Uterus (tissue), 4 donors: ENCODE results near the gene NKD2. TPM values are rescaled to one million over a fixed set of nuclear protein-coding genes. Genes with fewer than 3 reads are reported as not detected.

Source experiments
- DNase-seq, 2 donors: peaks; one replicate each; pipeline ENCODE4 v3.0.0-alpha.2; 2019 to 2020
- H3K27ac ChIP-seq, 2 donors: fragments of 200-600 bp; sonication (generic); 1 replicate in 1 of 2; 2 replicates in 1 of 2; pipeline ENCODE4 v1.5.1; 2016 to 2018
- H3K27me3 ChIP-seq, 2 donors: fragments of 200-600 bp; sonication (generic); one replicate each; pipeline ENCODE4 v1.5.1; 2018 to 2019; ENCODE audit warnings: control low read depth in 1 of 2
- H3K36me3 ChIP-seq, 2 donors: fragments of 200-600 bp; sonication (generic); one replicate each; pipeline ENCODE4 v1.5.1; 2019; ENCODE audit warnings: control low read depth in 1 of 2
- H3K4me1 ChIP-seq, 2 donors: fragments of 200-600 bp; sonication (generic); one replicate each; pipeline ENCODE4 v1.5.1; 2018 to 2019; ENCODE audit warnings: control low read depth in 1 of 2
- H3K4me3 ChIP-seq, 2 donors: fragments of 200-600 bp; sonication (generic); 1 replicate in 1 of 2; 2 replicates in 1 of 2; pipeline ENCODE4 v1.5.1; 2018 to 2019; ENCODE audit warnings: mild to moderate bottlenecking in 1 of 2
- H3K9me3 ChIP-seq, 2 donors: fragments of 200-600 bp; sonication (generic); one replicate each; pipeline ENCODE4 v1.5.1; 2019; ENCODE audit warnings: control low read depth in 1 of 2
- POLR2A ChIP-seq, 2 donors: fragments of 450-650 bp; IDR thresholded peaks; one replicate each; pipeline ENCODE4 v1.6.1; 2016; ENCODE audit warnings: antibody characterized with exemption in 2 of 2, mild to moderate bottlenecking in 1 of 2, moderate library complexity in 1 of 2
- intact Hi-C: fragments of 100-400 bp; cut with DNase I; formaldehyde crosslinking; loops from one replicate; pipeline ENCODE4 v1.15.1; 2023; ENCODE audit warnings: low total_unique reads
- total RNA-seq, 4 donors: library from RNA; depleted of rRNA in 3 of 4; stranded (reverse); fragments of >200 nt in 3 of 4; gene quantifications; one replicate each; pipeline versions ENCODE4 v1.1.0 to v1.2.4, GENCODE V29; 2014 to 2023
- TF ChIP-seq, protein P1 (sequence below), 4 experiments: fragments of 200-600 bp in 2 of 4; fragments of 450-650 bp in 2 of 4; sonication (generic) in 2 of 4; IDR thresholded peaks; one replicate each; pipeline ENCODE4 v1.5.1; 2016 to 2019; ENCODE audit warnings: antibody characterized with exemption in 4 of 4, mild to moderate bottlenecking in 2 of 4, moderate library complexity in 1 of 4
- donor health status: DM: yes; HTN: yes; CAD: no.

The NKD2 gene
- total RNA-seq, 4 donors from 2014 or later = 2.5 to 11.1 TPM; not detected in 2

DNA sequence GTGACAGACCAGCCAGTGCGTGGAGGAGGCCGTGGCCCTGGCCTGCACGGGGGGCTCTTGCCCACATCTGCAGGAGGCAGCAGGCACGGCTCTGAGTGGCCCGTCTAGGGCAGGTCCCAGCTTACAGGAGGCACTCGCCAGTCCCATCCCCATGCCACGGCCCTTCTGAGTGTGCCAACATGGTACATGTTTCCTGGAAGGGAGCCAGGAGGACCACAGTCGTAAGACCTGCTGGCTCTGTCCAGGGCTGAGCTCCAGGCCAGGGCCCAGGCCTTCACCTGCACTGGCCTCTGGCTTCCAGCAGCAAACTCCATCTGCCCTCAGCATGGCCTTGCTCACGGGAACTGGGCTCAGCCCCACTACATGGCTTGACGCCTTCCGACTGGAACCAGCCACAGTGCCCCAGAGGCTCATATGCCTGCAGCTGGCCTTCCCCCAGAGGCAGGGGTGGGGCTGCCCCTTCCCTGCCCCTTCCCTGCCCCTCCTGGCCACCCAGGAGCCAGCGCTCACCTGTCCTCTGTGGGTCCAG is 3.8 kb downstream of the NKD2 start:
- Histone ChIP-seq H3K27ac (no peak overlapping the region), H3K36me3 (no peaks in the 10 kb centered on the region), H3K4me1 (peaks cover 0 to 9% of the 10 kb centered on the region in 2 donors), H3K27me3 (peaks cover 4 to 9% of the 10 kb centered on the region in 2 donors), H3K4me3 (no peak overlapping the region), H3K9me3 (no peaks in the 10 kb centered on the region)
- DNase-seq = no peak
- intact Hi-C loops = no loop called here
- TF ChIP-seq POLR2A (IDR thresholded peaks at IDR 0.05) = no peak
- TF ChIP-seq, protein P1, sequence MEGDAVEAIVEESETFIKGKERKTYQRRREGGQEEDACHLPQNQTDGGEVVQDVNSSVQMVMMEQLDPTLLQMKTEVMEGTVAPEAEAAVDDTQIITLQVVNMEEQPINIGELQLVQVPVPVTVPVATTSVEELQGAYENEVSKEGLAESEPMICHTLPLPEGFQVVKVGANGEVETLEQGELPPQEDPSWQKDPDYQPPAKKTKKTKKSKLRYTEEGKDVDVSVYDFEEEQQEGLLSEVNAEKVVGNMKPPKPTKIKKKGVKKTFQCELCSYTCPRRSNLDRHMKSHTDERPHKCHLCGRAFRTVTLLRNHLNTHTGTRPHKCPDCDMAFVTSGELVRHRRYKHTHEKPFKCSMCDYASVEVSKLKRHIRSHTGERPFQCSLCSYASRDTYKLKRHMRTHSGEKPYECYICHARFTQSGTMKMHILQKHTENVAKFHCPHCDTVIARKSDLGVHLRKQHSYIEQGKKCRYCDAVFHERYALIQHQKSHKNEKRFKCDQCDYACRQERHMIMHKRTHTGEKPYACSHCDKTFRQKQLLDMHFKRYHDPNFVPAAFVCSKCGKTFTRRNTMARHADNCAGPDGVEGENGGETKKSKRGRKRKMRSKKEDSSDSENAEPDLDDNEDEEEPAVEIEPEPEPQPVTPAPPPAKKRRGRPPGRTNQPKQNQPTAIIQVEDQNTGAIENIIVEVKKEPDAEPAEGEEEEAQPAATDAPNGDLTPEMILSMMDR (IDR thresholded peaks at IDR 0.05) = no peak

GRCh38 chr5:1012900-1013237 is 4.3 kb downstream of the NKD2 start:
- Histone ChIP-seq H3K27me3 (peaks cover 4 to 9% of the 10 kb centered on the region in 2 donors), H3K4me1 (peaks cover 0 to 9% of the 10 kb centered on the region in 2 donors), H3K4me3 (no peak overlapping the region), H3K36me3 (no peaks in the 10 kb centered on the region), H3K27ac (no peak overlapping the region), H3K9me3 (no peaks in the 10 kb centered on the region)
- DNase-seq = no peak
- intact Hi-C loops = no loop called here
- TF ChIP-seq POLR2A (IDR thresholded peaks at IDR 0.05) = no peak

- Histone ChIP-seq H3K27me3 (peaks cover 4 to 9% of the 10 kb centered on the region in 2 donors), H3K4me1 (peaks cover 0 to 9% of the 10 kb centered on the region in 2 donors), H3K36me3 (no peaks in the 10 kb centered on the region), H3K4me3 (no peak overlapping the region), H3K27ac (no peak overlapping the region), H3K9me3 (no peaks in the 10 kb centered on the region)
- no peak for TF ChIP-seq POLR2A (IDR thresholded peaks at IDR 0.05)
- TF ChIP-seq, protein P1 (IDR thresholded peaks at IDR 0.05) = no peak
- intact Hi-C loops = no loop called here
- DNase-seq = no peak
Measured at GRCh38 chr5:1013238-1013947, 4.8 kb downstream of the NKD2 start.

DNA sequence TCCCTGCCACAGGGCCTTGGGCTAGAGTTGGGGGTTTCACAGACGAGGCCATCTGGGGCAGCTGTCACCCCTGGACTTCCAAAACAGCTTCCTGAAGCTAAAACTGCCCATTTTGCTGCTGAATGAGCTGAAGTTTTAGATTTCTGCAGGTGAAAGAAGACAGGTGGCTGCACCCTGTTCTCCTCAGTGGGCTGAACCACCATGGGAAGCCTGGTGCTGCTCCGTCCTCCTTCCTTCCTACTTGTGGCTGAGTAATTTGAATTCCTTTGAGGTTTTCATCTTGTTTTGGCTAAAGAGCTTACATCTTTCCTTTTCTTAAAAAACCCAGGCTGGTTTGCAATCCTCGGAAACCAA is 5.3 kb downstream of the NKD2 start:
- H3K27ac ChIP-seq = no peak overlapping the region
- intact Hi-C loops = no loop called here
- H3K9me3 ChIP-seq = no peaks in the 10 kb centered on the region
- peaks cover 4 to 7% of the 10 kb centered on the region in 2 donors for H3K27me3 ChIP-seq
- no peak for TF ChIP-seq POLR2A (IDR thresholded peaks at IDR 0.05)
- TF ChIP-seq, protein P1 (IDR thresholded peaks at IDR 0.05) = no peak
- H3K4me1 ChIP-seq = peaks cover 0 to 7% of the 10 kb centered on the region in 2 donors
- H3K4me3 ChIP-seq = no peak overlapping the region
- no peak for DNase-seq
- no peaks in the 10 kb centered on the region for H3K36me3 ChIP-seq

DNA sequence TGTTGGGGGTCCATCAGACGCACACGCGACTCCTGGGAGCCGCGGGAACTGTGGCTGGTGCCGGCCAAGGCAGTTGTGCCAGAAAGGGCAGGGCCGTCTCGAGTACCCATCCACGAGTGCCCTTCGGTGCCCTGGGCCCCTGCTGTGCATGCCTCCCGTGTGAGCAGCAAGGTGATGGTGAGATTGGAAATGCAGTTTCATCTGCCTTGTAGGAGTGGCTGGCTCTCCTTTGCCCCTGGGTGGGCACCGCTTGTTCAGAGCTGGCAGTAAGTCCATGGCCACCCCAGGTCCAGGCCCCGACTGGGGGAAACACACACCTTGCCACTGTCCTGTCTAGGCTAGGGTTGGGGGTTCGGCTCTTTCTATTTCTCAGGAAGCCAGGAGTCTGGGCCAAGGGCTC is 5.7 kb downstream of the NKD2 start:
- peaks cover 3 to 4% of the 10 kb centered on the region in 2 donors for H3K27me3 ChIP-seq
- no peak for TF ChIP-seq POLR2A (IDR thresholded peaks at IDR 0.05)
- TF ChIP-seq, protein P1 (IDR thresholded peaks at IDR 0.05) = no peak
- no peak for DNase-seq
- H3K9me3 ChIP-seq = no peaks in the 10 kb centered on the region
- intact Hi-C loops = no loop called here
- no peak overlapping the region for H3K27ac ChIP-seq
- no peak overlapping the region for H3K4me3 ChIP-seq
- peaks cover 0 to 3% of the 10 kb centered on the region in 2 donors for H3K4me1 ChIP-seq
- no peaks in the 10 kb centered on the region for H3K36me3 ChIP-seq
